OCI-LY1 (cell line): ENCODE measurements around the gene OTOG.

Source experiments
- H2AFZ ChIP-seq: fragments of 200-600 bp; sonication (generic), shearing (Covaris generic); 2 replicates; pipeline ENCODE4 v1.6.0; 2014; ENCODE audit warnings: antibody characterized with exemption, mild to moderate bottlenecking, low read length
- H3F3A ChIP-seq: fragments of 200-600 bp; sonication (generic), shearing (Covaris generic); 2 replicates; pipeline ENCODE4 v1.6.0; 2014; ENCODE audit warnings: mild to moderate bottlenecking, antibody characterized with exemption, low read length, moderate library complexity; ENCODE audit not compliant: insufficient read depth
- H3K27ac ChIP-seq: fragments of 200-600 bp; sonication (generic); 2 replicates; pipeline ENCODE4 v1.5.1; 2014; ENCODE audit warnings: low read length, mixed run types, mild to moderate bottlenecking, low read depth; ENCODE audit not compliant: poor library complexity, severe bottlenecking
- H3K27me3 ChIP-seq: fragments of 200-600 bp; sonication (generic); 2 replicates; pipeline ENCODE4 v1.6.0; 2014; ENCODE audit warnings: antibody characterized with exemption, mild to moderate bottlenecking, low read length, moderate library complexity; ENCODE audit not compliant: insufficient read depth
- H3K36me3 ChIP-seq: fragments of 200-600 bp; sonication (generic); 2 replicates; pipeline ENCODE4 v1.6.1; 2014; ENCODE audit warnings: mild to moderate bottlenecking, antibody characterized with exemption, low read length, moderate library complexity, mixed read lengths; ENCODE audit not compliant: insufficient read depth
- H3K4me1 ChIP-seq: fragments of 200-600 bp; sonication (generic); 2 replicates; pipeline ENCODE4 v1.5.1; 2014; ENCODE audit warnings: mild to moderate bottlenecking, low read length, moderate library complexity; ENCODE audit not compliant: insufficient read depth, severe bottlenecking
- H3K4me2 ChIP-seq: fragments of 200-600 bp; sonication (generic), shearing (Covaris generic); 2 replicates; pipeline ENCODE4 v1.6.1; 2014; ENCODE audit warnings: low read length
- H3K4me3 ChIP-seq: fragments of 200-600 bp; sonication (generic); 2 replicates; pipeline ENCODE4 v1.5.1; 2014; ENCODE audit warnings: low read length, low read depth, mild to moderate bottlenecking, mixed read lengths; ENCODE audit not compliant: poor library complexity, severe bottlenecking
- H3K79me2 ChIP-seq: fragments of 200-600 bp; shearing (Covaris generic); 2 replicates; pipeline ENCODE4 v1.6.1; 2016; ENCODE audit warnings: mixed run types, low read length, mixed read lengths; ENCODE audit not compliant: insufficient read depth
- H3K9ac ChIP-seq: fragments of 200-600 bp; sonication (generic), shearing (Covaris generic); 2 replicates; pipeline ENCODE4 v1.6.1; 2014; ENCODE audit warnings: mild to moderate bottlenecking, low read length, mixed read lengths
- H3K9me2 ChIP-seq: fragments of 200-600 bp; sonication (generic), shearing (Covaris generic); 2 replicates; pipeline ENCODE4 v1.6.1; 2014; ENCODE audit warnings: low read depth, mild to moderate bottlenecking, low read length, mixed read lengths
- H3K9me3 ChIP-seq: fragments of 200-600 bp; shearing (Covaris generic); 2 replicates; pipeline ENCODE4 v1.6.1; 2014; ENCODE audit warnings: low read length, mixed read lengths
- H4K20me1 ChIP-seq: fragments of 200-600 bp; sonication (generic), shearing (Covaris generic); 2 replicates; pipeline ENCODE4 v1.6.0; 2016; ENCODE audit warnings: mild to moderate bottlenecking, low read length; ENCODE audit not compliant: insufficient read depth
- CTCF ChIP-seq: fragments of 200-600 bp; sonication (generic), shearing (Covaris generic); IDR thresholded peaks from 2 replicates; pipeline ENCODE4 v1.5.1; 2017; ENCODE audit warnings: mild to moderate bottlenecking, antibody characterized with exemption, low read length, moderate library complexity, mixed read lengths
- EZH2 ChIP-seq: fragments of 200-600 bp; sonication (generic), shearing (Covaris generic); IDR thresholded peaks from 2 replicates; pipeline ENCODE4 v1.8.0; 2017; ENCODE audit warnings: borderline replicate concordance, mixed run types, mild to moderate bottlenecking, antibody characterized with exemption, low read length, moderate library complexity, mixed read lengths

Gene OTOG

GRCh38 chr11:17578958-17579357 lies 31.9 kb downstream of the OTOG start:
- no peak for TF ChIP-seq CTCF
- Histone ChIP-seq H3K9me3 (no peaks in the 10 kb centered on the region), H3K27me3 (no peaks in the 10 kb centered on the region), H3K4me1 (no peaks in the 10 kb centered on the region), H2AFZ (no peak overlapping the region), H3F3A (no peaks in the 10 kb centered on the region), H3K9me2 (no peaks in the 10 kb centered on the region), H3K9ac (no peak overlapping the region), H3K79me2 (no peaks in the 10 kb centered on the region), H3K36me3 (no peaks in the 10 kb centered on the region), H4K20me1 (no peaks in the 10 kb centered on the region), H3K27ac (no peak overlapping the region), H3K4me2 (no peak overlapping the region), H3K4me3 (no peak overlapping the region)

GRCh38 chr11:17579451-17579850 lies 32.4 kb downstream of the OTOG start:
- H3K4me3 ChIP-seq, result no peak overlapping the region
- no peaks in the 10 kb centered on the region for H3F3A ChIP-seq
- no peaks in the 10 kb centered on the region for H3K79me2 ChIP-seq
- no peaks in the 10 kb centered on the region for H3K9me2 ChIP-seq
- no peaks in the 10 kb centered on the region for H4K20me1 ChIP-seq
- TF ChIP-seq EZH2 (no peak), CTCF (no peak)
- no peak overlapping the region for H3K27ac ChIP-seq
- no peaks in the 10 kb centered on the region for H3K27me3 ChIP-seq
- no peaks in the 10 kb centered on the region for H3K9me3 ChIP-seq
- H2AFZ ChIP-seq, result no peak overlapping the region
- no peak overlapping the region for H3K4me2 ChIP-seq
- no peak overlapping the region for H3K9ac ChIP-seq
- no peaks in the 10 kb centered on the region for H3K36me3 ChIP-seq
- H3K4me1 ChIP-seq, result no peaks in the 10 kb centered on the region

- Histone ChIP-seq H3K4me3 (no peak overlapping the region), H4K20me1 (no peaks in the 10 kb centered on the region), H3K27me3 (no peaks in the 10 kb centered on the region), H3K4me1 (no peaks in the 10 kb centered on the region), H3K9me2 (no peaks in the 10 kb centered on the region), H3K4me2 (no peak overlapping the region), H3F3A (no peaks in the 10 kb centered on the region), H3K9me3 (no peaks in the 10 kb centered on the region), H3K27ac (no peak overlapping the region), H3K79me2 (no peaks in the 10 kb centered on the region), H2AFZ (no peak overlapping the region), H3K36me3 (no peaks in the 10 kb centered on the region), H3K9ac (no peak overlapping the region)
- TF ChIP-seq CTCF (no peak), EZH2 (no peak)
Observed at GRCh38 chr11:17580271-17580670, 33.2 kb downstream of the OTOG start.
